Epithelial cell of umbilical artery (primary cell): ENCODE results near the gene TMEM220. TPM values are rescaled to one million over a fixed set of nuclear protein-coding genes. Genes with fewer than 3 reads are reported as not detected.

ENCODE experiments used
- total RNA-seq: library from RNA; depleted of rRNA; stranded (reverse); fragments of >200 nt; gene quantifications from 2 replicates; pipeline ENCODE4 v1.2.3, GENCODE V29; 2014

The TMEM220 gene
- total RNA-seq = 0.46 and 2.6 TPM in 2 replicates

DNA sequence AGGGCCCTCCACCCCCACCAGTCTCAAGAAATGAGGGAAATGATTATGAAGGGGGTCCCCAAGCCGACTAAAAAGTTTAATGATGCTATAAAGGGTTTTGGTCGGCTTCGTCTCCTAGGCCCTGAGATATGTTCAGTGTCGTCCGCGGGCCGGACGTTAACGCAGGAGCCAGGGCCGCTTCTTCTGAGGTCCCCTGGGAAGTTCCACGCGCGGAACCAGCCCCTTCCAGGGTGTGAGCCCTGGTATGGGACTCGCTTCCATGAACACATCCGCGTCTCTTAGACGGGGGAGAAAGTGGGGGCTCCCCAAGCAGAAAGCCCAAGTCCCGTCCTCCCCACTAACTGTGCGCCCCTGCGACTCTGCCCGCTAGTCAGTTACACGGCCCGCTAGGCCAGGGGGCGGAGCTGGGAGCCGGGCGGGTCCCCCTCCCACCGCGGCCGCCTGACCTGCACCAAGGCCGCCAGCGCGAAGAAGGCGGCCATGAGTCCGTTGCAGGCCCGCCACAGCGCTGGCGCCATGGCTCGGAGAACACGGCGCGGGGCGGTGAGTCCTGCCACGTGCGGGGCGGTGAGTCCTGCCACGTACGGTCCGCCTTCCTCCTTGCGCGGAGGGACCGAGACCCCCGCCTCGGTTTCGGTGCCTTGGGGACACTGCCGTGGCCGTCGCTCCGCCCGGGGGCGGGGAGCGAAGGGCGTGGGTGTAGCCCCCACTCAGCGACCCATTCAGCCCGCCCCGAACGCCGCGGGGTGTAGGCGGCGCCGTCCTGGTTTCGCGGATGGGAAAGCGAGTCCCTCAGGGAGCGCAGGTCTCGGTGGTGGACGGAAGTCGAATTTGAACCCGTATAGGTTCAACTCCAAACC, at the start of gene TMEM220:
TMEM220 (minus strand) TSS at position 690 of the 860 bp plus-strand sequence; CDS start at position 518, 172 bp downstream.

DNA sequence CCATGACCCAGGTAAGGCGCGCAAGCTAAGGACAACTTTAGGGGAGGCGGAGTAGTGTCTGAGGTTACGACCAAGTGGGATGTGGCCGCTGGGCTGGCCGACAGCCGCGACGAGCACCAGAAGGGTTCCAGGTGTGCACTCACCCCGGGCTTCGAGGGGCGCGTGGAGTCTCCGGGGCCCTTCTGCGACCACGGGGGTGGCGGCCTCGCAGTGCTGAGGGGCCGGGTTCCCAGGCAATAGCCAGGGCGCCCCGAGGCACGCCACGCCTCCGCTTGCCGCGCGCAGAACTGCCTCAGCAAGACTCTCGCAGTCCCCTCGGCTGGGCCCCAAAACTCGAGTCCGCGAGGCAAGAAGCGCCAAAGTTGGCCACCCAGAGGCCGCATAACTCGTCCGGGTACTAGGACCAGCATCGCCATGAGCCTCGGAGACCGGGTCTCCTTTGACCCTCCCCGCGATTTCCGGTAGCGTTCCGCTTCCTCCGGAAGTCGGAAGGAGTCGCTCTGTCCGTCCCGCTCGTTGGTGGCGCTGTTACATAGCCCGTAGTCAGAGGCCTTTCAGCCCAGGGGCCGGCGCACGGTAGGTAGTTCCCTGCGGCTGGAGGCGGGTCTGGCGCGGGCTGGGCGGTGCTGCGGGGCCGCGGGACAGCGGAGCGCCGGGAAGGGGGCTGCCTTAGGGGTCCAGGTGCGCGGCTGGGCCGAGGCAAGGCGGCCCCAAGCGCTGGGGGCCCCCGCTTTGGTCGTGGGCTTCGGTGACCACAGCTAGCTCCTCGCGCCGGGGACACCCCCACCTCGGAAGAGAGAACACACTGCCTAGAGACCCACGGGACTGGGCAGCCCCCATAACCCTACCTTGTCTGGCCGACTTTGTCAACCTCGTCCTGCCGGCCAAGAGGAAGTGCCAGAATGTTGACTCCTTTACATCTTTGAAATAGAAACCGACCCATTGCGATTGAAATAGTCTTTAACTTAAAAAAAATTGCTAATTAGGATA, 32.4 kb downstream of the TMEM220 start, which contains the start of the genes ADPRM and SCO1:
ADPRM (plus strand) TSS at position 503 of the 990 bp plus-strand sequence. CDS start 7,333 bp downstream, outside the sequence.
SCO1 (minus strand) TSS at position 442 of the 990 bp plus-strand sequence; CDS start at position 416, 26 bp downstream.

Other genes with a start within 250 kb of the TMEM220 start
- not detected in 2 replicates for gene MYH1, start 211.5 kb downstream of the TMEM220 start, total RNA-seq
- gene MYH2, start 180.4 kb downstream of the TMEM220 start, total RNA-seq = not detected in 2 replicates
- gene MYH3, start 72.7 kb downstream of the TMEM220 start, total RNA-seq = under 0.01 and 0.76 TPM in 2 replicates
- 22.4 and 30.7 TPM in 2 replicates for gene SCO1, start 32.5 kb downstream of the TMEM220 start, total RNA-seq
- 12.2 and 15.3 TPM in 2 replicates for gene ADPRM, start 32.4 kb downstream of the TMEM220 start, total RNA-seq
- not detected in 2 replicates for gene TMEM238L, start 74.1 kb upstream of the TMEM220 start, total RNA-seq
- not detected in 2 replicates for gene PIRT, start 108.1 kb upstream of the TMEM220 start, total RNA-seq